ENCODE data around the gene RPL28.
A peak's percentile ranks its signal among the peaks of the same experiment; 100 is the strongest.

The RPL28 gene

DNA sequence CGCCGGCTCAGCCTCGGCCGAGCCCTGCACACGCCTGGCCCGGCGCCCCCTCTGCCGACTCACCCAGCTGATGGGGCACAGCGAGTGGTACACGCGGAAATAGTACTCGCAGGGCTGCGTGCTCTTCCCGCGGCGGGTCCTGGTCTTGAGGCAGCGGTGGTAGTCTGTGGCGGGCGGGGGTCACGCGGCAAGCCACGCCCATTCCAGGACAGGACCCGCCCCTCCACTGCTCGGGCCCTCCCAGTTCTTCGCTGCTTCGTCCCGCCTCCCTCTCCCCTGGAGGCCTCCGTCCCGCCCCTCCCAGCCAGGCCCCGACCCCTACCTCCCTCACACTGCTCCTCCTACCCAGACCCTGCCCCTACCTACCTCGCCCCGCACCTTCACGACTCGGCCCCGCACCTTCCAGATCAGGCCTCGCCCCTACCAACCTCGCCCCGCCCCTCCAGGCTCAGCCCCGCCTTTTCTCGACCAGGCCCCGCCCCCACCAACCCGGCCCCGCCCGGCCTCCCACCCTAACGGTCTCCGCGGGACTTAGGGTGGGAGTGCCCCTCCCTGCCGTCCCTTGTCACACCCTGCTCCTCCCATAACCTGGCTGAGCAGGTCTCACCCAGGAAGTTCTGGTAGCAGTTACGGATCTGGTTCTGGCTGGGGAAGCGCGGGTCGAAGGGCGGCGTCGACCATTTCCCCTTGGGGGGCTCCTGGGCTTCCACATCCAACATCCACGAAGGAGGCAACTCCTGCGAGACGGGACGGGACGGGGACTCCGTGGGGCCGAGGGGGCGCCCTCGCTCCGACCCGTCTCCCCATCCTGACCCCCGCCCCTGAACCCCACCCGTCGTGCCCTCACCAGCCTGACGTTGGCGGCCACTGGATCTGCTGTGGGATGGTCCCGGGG is 31.7 kb upstream of the RPL28 start:
- DNase-seq: peak; percentile 44

DNA sequence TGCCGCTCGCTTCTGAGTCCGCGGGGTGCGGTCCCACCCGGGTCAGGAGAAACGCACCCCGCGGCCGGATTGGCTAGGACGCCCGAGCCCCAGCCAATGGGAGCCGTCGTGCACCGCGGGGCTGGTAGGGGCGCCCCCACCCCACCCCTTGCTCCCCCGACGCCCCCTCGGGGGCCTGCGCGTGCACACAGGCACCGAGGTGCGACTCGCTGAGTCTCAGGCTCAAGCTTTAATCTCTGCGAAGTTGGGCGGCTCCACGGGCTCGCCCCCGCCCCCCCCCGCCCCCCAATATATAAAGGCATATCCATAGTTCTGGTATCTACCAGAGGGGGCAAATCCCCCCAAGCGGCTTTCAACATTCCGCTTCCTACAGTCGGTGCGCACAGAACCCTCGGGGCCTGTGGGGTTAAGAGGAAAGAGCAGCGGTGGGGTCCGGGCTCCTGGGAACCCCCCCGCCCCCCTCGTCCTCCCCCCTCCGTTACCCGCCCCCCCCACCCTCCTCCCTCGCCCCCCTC is 31.0 kb upstream of the RPL28 start, which contains the start of gene COX6B2:
Gene COX6B2 (minus strand): TSS at position 22 of the 515 bp plus-strand sequence. CDS start 198 bp downstream, outside the sequence.
- no peak for DNase-seq

DNA sequence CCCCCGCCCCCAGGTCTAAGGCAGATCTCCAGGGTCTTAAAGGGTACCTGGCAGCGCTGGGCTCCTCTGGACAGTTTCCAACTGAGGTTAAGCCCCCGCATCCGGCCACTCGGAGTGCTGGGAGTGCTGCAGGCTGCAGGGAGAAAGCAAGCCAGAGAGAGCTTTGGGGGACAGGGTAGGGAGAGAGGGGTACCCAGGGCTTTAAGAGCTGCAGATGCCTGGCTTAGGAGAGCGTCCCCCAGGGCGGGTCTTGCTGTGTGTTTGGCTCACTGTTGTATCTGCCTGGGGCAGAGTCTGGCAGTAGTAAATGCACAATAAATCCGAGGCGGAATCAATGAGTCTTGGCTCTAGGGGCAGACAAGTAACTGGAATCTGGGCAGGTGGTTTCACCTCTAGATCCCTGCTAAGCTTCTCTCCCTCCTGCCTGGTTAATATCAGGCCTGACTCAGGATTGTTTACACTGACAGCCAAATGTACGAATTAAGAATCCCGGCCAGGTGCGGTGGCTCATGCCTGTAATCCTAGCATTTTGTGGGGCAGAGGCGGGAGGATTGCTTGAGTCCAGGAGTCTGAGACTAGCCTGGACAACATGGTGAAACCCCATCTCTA is 30.4 kb upstream of the RPL28 start:
- no peak for DNase-seq

DNA sequence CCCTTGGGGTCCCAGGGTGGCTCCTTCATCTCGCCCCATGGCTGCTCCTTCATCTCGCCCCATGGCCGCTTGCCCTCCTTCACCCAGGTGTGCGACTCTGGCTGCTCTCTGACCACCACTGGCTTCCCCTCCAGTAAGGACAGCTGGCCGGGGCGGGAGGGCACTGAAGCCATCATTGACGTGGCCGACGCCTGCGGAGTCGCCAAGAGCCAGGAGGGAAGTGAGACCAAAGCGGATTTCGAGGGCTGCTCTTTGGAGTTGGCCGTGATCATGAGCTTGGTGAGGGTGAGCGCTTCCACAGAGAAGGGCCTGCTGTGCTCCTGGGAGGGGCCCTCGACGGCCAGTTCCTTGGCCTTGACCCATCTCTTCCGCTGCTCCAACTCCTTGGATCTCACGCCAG is 27.2 kb upstream of the RPL28 start:
- DNase-seq: no peak

DNA sequence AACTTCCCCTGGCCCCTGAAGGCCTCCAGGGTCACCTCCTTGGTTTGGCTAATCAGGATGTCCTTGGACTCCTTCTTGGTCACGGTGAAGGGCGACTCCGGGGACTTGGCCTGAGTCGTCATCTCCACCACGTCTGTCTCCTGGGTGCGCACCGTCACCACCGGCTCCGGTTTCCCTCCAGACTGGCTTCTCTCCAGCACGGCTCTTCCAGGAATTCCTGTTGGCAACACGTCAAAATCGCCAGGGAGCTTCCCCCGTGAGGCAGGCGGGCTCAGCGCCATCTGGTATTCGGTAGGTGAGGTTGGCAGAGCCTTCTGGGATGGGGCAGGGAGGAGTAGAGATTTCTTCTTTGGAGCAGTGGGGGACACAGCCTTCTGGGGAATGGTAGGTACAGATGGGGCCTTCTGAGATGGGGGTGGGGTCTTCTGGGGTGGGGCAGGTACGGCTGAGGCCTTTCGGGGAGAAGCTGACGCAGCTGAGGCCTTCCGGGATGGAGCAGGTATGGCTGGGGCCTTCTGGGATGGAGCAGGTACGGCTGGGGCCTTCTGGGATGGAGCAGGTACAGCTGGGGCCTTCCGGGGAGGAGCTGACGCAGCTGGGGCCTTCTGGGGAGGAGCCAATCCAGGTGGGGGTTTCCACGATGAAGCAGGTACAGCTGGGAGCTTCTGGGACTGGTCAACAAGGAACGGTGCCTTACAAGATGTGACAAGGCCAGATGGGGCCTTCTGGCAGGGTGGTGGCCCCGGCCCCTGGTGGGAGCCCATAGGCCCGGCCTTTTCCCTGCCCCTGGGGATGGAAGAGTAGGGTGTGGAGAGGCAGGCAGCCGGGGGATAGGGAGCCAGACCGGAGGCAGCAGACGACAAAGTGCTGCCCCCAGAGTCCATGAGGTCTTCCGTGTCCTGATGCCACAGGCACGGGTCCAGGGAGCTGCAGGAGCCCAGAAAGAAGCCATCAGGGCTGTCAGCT is 26.5 kb upstream of the RPL28 start:
- DNase-seq: no peak

DNA sequence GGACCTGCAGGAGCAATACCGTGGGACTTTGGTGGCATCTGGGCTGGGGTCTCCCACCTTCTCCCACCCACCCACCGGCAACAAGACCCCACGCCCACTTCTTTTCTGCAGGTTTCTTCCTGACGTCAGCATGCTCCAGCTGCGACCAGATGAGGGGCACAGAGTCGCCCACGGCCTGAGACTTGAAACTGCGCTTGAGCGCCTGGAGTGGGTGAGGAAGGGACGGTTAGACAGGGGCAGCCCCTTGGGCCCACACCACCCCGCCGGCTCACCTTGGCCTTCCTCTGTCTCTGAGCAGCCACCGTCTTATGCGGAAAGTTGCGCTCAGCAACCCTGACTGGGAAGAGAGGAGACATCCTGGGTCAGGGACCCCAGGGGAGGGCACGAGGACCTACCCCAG is 24.8 kb upstream of the RPL28 start:
- DNase-seq: no peak

DNA sequence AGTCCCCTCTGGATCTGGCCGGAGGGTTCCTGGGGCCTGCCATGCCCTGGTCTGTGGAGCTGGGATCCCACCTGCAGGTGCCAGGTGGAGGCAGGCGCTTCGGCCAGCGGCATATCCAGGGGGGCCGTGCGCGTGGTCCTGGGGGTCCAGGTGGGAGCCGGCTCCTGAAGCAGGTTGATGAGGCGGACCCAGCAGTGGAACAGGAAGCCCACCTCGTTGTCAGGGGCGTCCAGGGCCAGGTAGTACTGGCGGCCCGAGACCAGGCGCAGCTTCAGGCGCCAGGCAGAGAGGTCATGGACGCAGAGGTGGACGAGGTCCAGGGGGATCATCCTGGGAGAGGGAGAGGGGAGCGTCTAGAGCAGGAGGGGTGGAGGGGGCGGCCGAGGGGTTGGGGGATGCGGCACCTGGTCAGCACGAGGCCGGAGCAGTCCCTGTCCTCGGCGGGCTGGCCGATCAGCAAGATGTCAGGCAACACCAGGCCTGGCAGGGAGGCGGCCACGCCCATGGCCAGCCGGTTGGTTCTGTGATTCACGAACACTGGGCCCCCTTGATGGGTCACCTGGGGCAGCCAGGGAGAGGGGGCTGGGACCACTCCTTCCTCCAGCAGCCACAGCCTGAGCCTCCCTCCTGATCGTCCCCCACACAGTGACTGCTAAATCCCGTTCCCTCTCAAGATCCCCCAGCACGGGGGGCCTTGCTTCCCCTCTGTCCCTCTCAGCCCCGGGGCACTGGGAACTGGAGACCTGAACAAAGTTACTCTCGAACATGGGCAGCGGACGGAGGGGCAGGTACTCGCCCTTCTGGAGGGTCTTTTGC is 23.4 kb upstream of the RPL28 start:
- DNase-seq: no peak

DNA sequence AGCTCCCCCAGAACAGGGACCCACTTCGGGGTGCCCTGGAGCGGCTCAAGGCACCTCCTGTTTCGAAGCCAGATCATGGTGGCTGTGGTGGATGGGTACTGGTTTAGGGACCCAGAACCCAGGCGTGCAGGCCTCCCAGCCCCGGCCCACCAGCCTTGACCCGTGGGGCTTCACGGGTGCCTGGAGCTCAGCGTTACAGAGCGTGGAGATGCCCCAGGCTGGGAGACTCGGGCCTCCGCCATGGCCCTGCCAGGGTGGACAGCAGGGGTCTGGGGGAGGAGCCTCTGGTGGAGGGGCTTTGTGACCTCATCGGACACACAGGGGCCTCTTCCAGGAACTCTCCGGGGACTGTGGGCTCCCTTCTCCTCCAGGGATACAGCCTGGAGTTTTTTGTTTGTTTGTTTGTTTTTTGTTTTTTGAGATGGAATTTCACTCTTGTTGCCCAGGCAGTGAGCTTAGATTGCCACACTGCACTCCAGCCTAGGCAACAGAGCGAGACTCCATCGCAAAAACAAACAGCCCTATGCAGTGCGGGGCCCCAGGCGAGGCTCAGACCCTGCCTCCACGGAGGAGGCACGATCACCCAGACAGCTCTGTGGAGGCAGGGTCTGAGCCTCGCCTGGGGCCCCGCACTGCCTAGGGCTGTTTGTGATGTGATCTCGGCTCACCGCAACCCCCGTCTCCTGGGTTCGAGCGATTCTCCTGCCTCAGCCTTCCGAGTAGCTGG is 22.6 kb upstream of the RPL28 start, which contains the start of gene GARIN5B:
Gene GARIN5B (minus strand): TSS at position 271 of the 727 bp plus-strand sequence. CDS start 194 bp downstream, at position 77.
- no peak for DNase-seq

DNA sequence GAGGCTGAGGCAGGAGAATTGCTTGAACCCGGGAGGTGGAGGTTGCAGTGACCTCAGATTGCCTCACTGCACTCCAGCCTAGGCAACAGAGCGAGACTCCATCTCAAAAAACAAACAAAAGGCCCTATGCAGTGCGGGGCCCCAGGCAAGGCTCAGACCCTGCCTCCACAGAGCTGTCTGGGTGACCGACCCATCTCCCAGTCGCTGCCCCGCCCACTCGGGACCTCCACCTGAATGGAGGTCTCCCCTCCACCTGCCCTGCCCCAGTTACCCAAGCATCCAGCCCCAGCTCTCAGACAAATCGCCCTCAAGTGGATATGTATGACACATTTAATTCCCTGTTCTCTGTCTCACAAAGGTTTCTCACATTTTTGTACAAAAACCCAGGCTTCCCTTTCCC is 20.5 kb upstream of the RPL28 start:
- no peak for DNase-seq

DNA sequence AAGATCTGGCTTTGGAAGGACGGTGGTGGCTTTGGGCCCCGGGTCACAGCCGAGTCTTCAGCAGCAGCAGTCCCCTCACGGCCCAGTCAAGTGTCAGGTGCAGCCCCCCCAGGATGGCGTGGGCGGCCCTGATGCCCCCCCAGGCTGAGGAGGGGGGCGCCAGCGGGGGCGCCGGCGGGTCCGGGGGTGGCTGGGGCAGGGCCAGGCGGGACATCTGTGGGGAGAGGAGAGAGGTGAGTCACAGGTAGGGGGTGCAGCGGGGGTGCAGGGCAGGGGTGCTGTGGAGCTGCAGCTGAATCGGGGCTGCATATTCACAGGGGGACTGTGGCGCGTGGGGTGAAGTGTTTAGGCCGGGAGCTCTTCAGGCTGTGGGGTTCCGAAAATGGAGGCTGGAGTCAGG is 19.8 kb upstream of the RPL28 start:
- DNase-seq: no peak

DNA sequence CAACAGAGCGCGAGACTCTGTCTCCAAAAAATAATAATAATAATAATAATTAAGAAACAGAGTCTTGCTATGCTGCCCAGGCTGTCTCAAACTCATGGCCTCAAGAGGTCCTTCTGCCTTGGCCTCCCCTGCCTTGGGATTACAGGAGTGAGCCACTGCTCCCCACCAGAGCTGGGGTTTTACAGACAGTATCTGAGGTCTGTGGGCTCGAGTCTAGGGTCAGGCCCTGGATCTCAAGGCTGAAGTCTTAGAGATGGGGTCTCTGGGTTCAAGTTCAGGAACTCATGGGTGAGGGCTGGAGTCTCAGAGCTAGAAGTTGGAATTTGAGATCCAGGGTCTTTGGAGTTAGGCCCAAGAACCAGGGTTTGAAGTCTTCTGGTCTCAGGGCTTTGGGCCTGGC is 18.9 kb upstream of the RPL28 start:
- no peak for DNase-seq

DNA sequence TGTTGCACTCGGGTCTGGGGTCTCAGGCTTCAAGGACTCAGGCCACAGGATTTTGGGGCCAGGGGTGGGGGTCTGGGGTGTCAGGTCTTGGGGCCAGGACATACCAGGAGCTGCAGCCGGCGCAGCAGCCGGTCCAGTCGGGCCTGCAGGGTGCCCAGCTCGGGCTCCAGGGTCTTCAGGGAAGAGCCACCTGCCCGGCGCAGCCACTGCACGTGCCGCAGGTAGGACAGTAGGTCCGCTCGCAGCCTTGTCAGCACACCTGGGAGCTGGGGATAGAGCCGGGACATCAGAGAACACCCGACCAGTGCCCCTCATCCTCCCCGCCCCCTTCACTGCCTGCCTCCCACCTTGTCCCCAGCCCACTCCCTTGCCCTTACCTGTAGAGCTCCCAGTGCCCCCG is 17.6 kb upstream of the RPL28 start:
- no peak for DNase-seq

DNA sequence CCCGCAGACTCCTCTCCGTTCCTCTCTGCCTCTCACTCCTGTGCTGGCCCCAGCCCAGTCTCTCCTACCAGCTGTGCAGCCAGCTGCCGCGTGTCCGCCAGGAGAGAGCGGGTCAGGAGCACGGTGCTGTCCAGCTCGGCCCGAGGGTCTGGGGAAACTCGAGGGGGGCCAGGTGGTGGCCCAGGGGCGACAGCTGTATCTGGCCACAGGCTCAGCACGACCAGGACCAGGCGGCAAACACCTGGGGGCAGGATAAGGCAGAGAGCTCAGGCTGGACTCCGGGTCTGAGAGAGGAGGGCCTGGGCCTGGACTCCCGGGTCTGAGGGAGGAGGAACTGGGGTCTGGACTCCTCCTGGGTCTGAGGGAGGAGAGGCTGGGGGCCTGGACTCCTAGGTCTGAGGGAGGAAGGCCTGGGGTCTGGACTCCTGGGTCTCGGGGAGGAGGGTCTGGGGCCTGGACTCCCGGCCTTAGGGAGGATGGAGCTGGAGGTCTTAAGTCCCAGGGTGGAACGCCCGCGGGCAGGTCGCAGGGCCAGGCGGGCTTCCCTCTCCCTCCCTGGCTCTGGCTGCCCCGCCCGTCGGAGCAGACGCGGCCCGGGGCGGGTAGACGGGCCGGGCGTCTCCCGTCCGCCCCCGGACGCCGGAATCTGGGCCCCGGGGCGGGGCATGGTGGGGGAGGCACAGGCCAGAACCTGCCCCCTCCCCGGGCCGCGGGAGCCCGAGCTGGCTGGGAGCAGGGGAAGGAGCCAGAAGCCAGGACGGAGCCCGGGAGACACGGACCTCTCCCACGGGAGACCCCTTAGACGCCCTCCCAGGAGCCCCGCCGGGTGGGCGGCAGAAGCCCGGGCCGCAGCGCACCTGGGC is 16.8 kb upstream of the RPL28 start:
- no peak for DNase-seq

DNA sequence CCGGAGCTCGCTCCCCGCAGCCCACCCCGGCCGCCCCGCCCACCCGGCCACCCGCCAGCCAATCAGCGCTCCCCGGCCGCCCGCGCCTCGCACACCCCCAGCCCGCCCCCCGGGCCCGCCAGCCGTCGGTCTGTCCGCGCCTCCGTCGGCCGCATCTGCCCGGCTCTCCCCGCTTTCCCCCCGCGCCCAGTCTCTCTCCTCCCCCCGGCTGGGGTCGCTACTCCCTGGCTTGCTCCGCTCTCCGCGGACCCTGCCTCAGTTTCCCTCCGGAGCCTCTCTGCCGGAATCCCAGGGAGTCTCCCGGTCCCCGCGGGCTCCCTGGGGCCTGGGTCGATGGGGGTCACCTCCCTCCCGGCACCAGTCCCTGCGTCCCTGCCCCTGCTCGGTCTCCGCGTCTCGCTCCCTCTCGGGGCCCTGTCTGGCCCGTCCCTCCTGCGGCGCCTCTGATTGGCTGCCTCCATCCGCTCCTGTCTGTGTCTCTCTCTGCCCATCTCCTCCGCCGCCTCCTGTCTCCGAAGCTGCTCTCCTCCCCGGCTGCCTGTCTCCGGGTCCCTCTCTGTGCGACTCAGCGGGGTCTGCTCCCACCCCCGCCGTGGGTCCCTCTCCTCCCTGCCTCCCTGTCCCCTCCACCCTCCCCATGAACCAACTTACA is 16.0 kb upstream of the RPL28 start:
- DNase-seq: no peak

DNA sequence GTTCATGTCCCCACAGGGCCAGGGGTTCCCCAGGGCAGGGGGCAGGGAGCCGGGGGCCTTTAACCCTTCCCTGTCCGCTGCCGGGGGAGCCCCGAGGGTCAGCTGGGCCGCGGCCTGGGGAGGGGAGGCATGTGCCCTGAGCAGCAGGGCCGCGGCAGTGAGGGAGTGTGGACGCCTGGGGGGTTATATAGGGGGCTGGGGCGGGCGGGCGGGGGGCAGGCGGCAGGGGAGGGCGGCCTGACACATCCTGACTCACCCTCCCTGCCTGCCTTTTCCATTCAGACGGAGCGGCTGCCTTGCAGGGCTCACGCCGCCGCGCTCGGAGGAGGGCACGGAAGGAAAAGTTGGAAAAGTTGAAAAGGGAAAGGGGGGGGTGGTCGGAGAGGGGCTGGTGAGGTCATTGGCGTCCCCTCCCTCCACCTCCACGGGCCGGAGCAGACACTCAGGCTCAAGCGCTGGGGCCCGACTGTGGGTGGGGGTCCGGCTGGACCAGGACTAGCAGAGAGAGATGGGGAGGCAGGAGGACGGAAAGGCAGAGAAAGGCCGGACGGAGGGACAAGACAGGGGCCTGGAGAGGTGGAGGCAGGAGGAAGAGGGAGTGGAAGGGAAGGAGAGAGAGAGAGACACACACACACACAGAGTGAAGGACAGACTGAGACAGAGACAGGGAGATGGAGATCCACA is 15.3 kb upstream of the RPL28 start, which contains the start of gene IL11:
Gene IL11 (minus strand): TSS at position 159 of the 684 bp plus-strand sequence. CDS start 153 bp downstream, at position 6.
- DNase-seq: no peak

DNA sequence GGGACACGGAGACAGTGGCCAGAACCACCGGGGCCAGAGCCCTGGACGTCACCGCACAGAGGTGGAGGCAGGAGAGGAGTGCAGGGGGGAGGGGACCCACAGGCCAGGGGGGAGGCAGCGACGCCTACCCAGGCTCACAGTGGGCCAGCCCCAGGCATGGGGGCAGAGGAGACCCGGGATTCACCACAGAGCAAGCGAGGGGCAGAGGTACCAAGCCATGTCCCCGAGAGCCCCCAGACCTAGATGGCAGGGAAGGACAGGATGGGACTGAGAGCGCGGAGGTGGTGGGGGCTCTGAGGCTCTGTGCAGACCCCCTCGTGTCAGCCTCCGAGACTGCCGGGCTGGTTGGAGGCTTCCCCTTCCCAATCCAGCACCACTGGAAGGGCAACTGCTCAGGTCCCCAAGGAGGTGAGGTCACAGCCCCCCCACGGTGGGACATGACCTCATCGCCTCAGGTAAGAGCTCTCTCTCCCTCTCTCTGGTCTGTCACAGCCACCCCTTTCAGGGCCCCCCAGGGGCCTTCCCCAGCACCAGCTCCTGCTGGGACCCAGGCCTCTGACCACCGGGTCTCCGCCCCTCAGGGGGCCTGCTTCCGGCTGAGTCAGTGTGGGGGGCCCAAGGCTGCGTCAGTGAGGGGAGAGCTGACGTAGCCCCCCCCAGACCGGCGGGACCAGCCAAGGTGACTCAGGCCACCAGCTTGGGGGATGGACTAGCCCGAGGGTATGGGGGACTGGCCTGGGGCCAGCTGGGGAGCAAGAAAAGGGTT is 13.2 kb upstream of the RPL28 start:
- DNase-seq: no peak

DNA sequence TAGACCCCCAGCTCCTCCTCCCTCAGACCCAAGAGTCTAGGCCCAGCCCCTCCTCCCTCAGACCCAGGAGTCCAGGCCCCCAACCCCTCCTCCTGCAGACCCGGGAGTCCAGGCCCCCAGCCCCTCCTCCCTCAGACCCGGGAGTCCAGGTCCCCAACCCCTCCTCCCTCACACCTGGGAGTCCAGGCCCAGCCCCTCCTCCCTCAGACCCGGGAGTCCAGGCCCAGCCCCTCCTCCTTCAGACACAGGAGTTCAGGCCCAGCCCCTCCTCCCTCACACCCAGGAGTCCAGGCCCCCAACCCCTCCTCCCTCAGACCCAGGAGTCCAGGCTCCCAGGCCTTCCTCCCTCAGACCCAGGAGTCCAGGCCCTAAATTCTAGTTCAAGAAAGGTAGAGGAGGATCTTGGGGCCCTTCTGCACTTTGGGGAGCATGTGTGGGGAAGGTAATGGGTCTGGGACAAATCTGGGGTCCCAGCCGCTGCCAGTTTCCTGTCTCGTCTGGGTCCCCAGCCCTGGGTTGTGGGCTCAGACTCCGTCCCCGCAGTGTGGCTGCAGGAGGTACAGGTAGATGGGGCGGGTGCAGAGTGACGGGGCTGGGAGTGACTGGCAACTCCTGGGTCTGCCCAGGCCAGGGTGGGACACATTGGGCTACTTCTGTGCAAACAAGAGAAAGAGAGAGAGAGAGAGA is 12.3 kb upstream of the RPL28 start:
- no peak for DNase-seq

Data from activated CD4-positive, alpha-beta T cell treated with anti-CD3 and anti-CD28 coated beads for 1 hour (primary cell).